H1 (cell line): Measurements from ENCODE around the gene SLC25A26. TPM values are rescaled to one million over a fixed set of nuclear protein-coding genes. Genes with fewer than 3 reads are reported as not detected.
A peak's percentile ranks its signal among the peaks of the same experiment; 100 is the strongest.

Source experiments
- CTCF ChIA-PET: fragments of 300-600 bp; sonication (Branson Sonifier 250); formaldehyde crosslinking; loops from one replicate; lab custom pipeline; 2021; ENCODE audit not compliant: partially characterized antibody; lab: Charles Lee
- POLR2A ChIA-PET: fragments of 300-600 bp; sonication (Branson Sonifier 250); formaldehyde crosslinking; loops from one replicate; lab custom pipeline; 2021; ENCODE audit warnings: inconsistent platforms; ENCODE audit not compliant: partially characterized antibody; lab: Charles Lee
- DNase-seq, 2 experiments: peaks; one replicate each; pipeline versions ENCODE4 v3.0.0 to v3.0.0-alpha.2; 2010 to 2022; ENCODE audit warnings: low spot score in 2 of 2, low read depth in 1 of 2, mixed read lengths in 1 of 2
- FAIRE-seq: peaks from 2 replicates; lab custom pipeline; 2011; peaks lifted over from hg19 to GRCh38; lab: Jason Lieb, UNC
- H2AFZ ChIP-seq: 2 replicates; pipeline ENCODE4 v1.8.1; 2012; ENCODE audit warnings: low read length, inconsistent platforms
- H2AK5ac ChIP-seq: 2 replicates; pipeline ENCODE4 v1.6.1; 2013; ENCODE audit warnings: low read depth, low read length
- H2BK120ac ChIP-seq: replicated peaks from 2 replicates; pipeline ENCODE3; 2013; ENCODE audit warnings: low read depth, low read length, inconsistent platforms
- H2BK12ac ChIP-seq: 2 replicates; pipeline ENCODE4 v1.6.1; 2013; ENCODE audit warnings: low read depth, low read length
- H2BK15ac ChIP-seq: 2 replicates; pipeline ENCODE4 v1.6.1; 2013; ENCODE audit warnings: low read length
- H2BK20ac ChIP-seq: 2 replicates; pipeline ENCODE4 v1.6.1; 2013; ENCODE audit warnings: low read length
- H2BK5ac ChIP-seq: 2 replicates; pipeline ENCODE4 v1.6.1; 2013; ENCODE audit warnings: low read depth, low read length
- H3K14ac ChIP-seq: 2 replicates; pipeline ENCODE4 v1.6.1; 2013; ENCODE audit warnings: inconsistent platforms; ENCODE audit not compliant: insufficient read length
- H3K18ac ChIP-seq: 2 replicates; pipeline ENCODE4 v1.6.1; 2013; ENCODE audit warnings: low read length; ENCODE audit errors: extremely low read depth
- H3K23ac ChIP-seq: 2 replicates; pipeline ENCODE4 v1.6.1; 2013; ENCODE audit warnings: inconsistent platforms; ENCODE audit not compliant: insufficient read length
- H3K23me2 ChIP-seq: 2 replicates; pipeline ENCODE4 v1.6.1; 2013; ENCODE audit warnings: low read depth, low read length
- H3K27ac ChIP-seq: 2 replicates; pipeline ENCODE4 v1.6.1; 2011; ENCODE audit warnings: low read depth, low read length, inconsistent platforms
- H3K27me3 ChIP-seq, 4 experiments: replicated peaks in 1 of 4; 1 replicate in 1 of 4; 2 replicates in 3 of 4; pipeline versions ENCODE4 v1.6.1 to v1.8.1; 2011 to 2013; ENCODE audit warnings: low read length in 3 of 4, mild to moderate bottlenecking in 3 of 4, inconsistent platforms in 2 of 4, mixed read lengths in 2 of 4, moderate library complexity in 1 of 4; ENCODE audit not compliant: control insufficient read depth in 3 of 4, insufficient read depth in 3 of 4; ENCODE audit errors: extremely low read depth in 1 of 4
- H3K36me3 ChIP-seq, 4 experiments: 2 replicates each; pipeline versions ENCODE4 v1.6.1 to v1.8.1; 2011 to 2013; ENCODE audit warnings: mild to moderate bottlenecking in 4 of 4, low read length in 3 of 4, moderate library complexity in 2 of 4, control low read depth in 1 of 4, inconsistent platforms in 1 of 4; ENCODE audit not compliant: insufficient read depth in 4 of 4, control insufficient read depth in 2 of 4
- H3K4ac ChIP-seq: replicated peaks from 2 replicates; pipeline ENCODE3; 2013; ENCODE audit warnings: low read length, low read depth, mixed read lengths, inconsistent platforms; ENCODE audit not compliant: insufficient read length
- H3K4me1 ChIP-seq, 4 experiments: replicated peaks in 1 of 4; 1 replicate in 1 of 4; 2 replicates in 3 of 4; pipeline versions ENCODE4 v1.6.1 to v1.8.1; 2011 to 2013; ENCODE audit warnings: low read length in 3 of 4, inconsistent platforms in 2 of 4, mixed read lengths in 1 of 4; ENCODE audit not compliant: insufficient read depth in 4 of 4, control insufficient read depth in 3 of 4
- H3K4me2 ChIP-seq, 2 experiments: 2 replicates each; pipeline versions ENCODE4 v1.6.1 to v1.8.1; 2011 to 2013; ENCODE audit warnings: low read depth in 2 of 2, low read length in 2 of 2, control low read depth in 1 of 2, inconsistent platforms in 1 of 2, mild to moderate bottlenecking in 1 of 2; ENCODE audit not compliant: insufficient read depth in 1 of 2
- H3K4me3 ChIP-seq, 4 experiments: fragments of 200-600, 300-600 bp in 1 of 4; sonication (generic), shearing (Covaris generic), sonication (Bioruptor Twin) in 1 of 4; 2 replicates each; pipeline versions ENCODE4 v1.5.1 to v1.8.1; 2011 to 2016; ENCODE audit warnings: low read length in 4 of 4, low read depth in 3 of 4, control low read depth in 2 of 4, inconsistent platforms in 2 of 4, mild to moderate bottlenecking in 2 of 4, mixed read lengths in 1 of 4, moderate library complexity in 1 of 4; ENCODE audit not compliant: insufficient read depth in 2 of 4; ENCODE audit errors: extremely low read depth in 1 of 4
- H3K56ac ChIP-seq: replicated peaks from 2 replicates; pipeline ENCODE3; 2013; ENCODE audit warnings: low read depth, mild to moderate bottlenecking, mixed read lengths, low read length, inconsistent platforms; ENCODE audit not compliant: insufficient read length
- H3K79me1 ChIP-seq: 2 replicates; pipeline ENCODE4 v1.6.1; 2013; ENCODE audit warnings: low read depth, low read length, control low read depth
- H3K79me2 ChIP-seq, 2 experiments: 2 replicates each; pipeline versions ENCODE4 v1.6.1 to v1.8.1; 2012 to 2013; ENCODE audit warnings: low read length in 2 of 2, mild to moderate bottlenecking in 2 of 2, inconsistent platforms in 1 of 2; ENCODE audit not compliant: insufficient read depth in 2 of 2, control insufficient read depth in 1 of 2
- H3K9ac ChIP-seq, 4 experiments: replicated peaks in 1 of 4; 1 replicate in 1 of 4; 2 replicates in 3 of 4; pipeline versions ENCODE4 v1.6.1 to v1.8.1; 2011 to 2013; ENCODE audit warnings: low read depth in 3 of 4, low read length in 3 of 4, control low read depth in 2 of 4, mild to moderate bottlenecking in 2 of 4, moderate library complexity in 2 of 4, inconsistent platforms in 1 of 4; ENCODE audit errors: extremely low read depth in 1 of 4
- H3K9me3 ChIP-seq, 2 experiments: 2 replicates each; pipeline versions ENCODE4 v1.6.1 to v1.8.1; 2012 to 2013; ENCODE audit warnings: mild to moderate bottlenecking in 2 of 2, moderate library complexity in 2 of 2, control low read depth in 1 of 2, inconsistent platforms in 1 of 2, low read depth in 1 of 2, low read length in 1 of 2, mixed read lengths in 1 of 2; ENCODE audit not compliant: insufficient read depth in 2 of 2
- H4K20me1 ChIP-seq, 2 experiments: replicated peaks in 1 of 2; 2 replicates each; pipeline versions ENCODE3 to v1.8.1; 2011 to 2013; ENCODE audit warnings: inconsistent platforms in 2 of 2, low read length in 2 of 2, mild to moderate bottlenecking in 1 of 2; ENCODE audit not compliant: insufficient read depth in 2 of 2, control insufficient read depth in 1 of 2
- H4K5ac ChIP-seq: 2 replicates; pipeline ENCODE4 v1.6.1; 2013; ENCODE audit warnings: low read length, low read depth, mixed read lengths, inconsistent platforms; ENCODE audit not compliant: insufficient read length
- H4K8ac ChIP-seq: 2 replicates; pipeline ENCODE4 v1.8.0; 2013; ENCODE audit warnings: mild to moderate bottlenecking, moderate library complexity, low read length, inconsistent platforms; ENCODE audit not compliant: insufficient read depth; ENCODE audit errors: extremely low read depth
- H4K91ac ChIP-seq: replicated peaks from 2 replicates; pipeline ENCODE3; 2013; ENCODE audit warnings: low read length, mixed read lengths, inconsistent platforms; ENCODE audit not compliant: insufficient read length
- ATF2 ChIP-seq: IDR thresholded peaks from 2 replicates; pipeline ENCODE4 v1.6.1; 2012; ENCODE audit warnings: low read length, inconsistent platforms
- CHD2 ChIP-seq: IDR thresholded peaks from 2 replicates; pipeline ENCODE4 v1.6.1; 2012; ENCODE audit warnings: low read length, improper control_type of control experiment
- FOSL1 ChIP-seq: IDR thresholded peaks from 2 replicates; pipeline ENCODE4 v1.6.1; 2011; ENCODE audit warnings: mild to moderate bottlenecking, low read depth, low read length, moderate library complexity; ENCODE audit not compliant: insufficient read depth
- JUND ChIP-seq: IDR thresholded peaks from 2 replicates; pipeline ENCODE4 v1.6.1; 2011; ENCODE audit warnings: mild to moderate bottlenecking, improper control_type of control experiment, low read length
- KDM5A ChIP-seq: fragments of 200-600 bp; IDR thresholded peaks from 2 replicates; pipeline ENCODE4 v1.7.1; 2012; ENCODE audit warnings: mild to moderate bottlenecking, low read length, inconsistent platforms, mixed read lengths
- RBBP5 ChIP-seq: IDR thresholded peaks from 2 replicates; pipeline ENCODE4 v1.7.1; 2012; ENCODE audit warnings: low read depth, mild to moderate bottlenecking, inconsistent platforms, low read length, moderate library complexity, borderline replicate concordance
- SIRT6 ChIP-seq: IDR thresholded peaks from one replicate; pipeline ENCODE4 v1.7.1; 2012; ENCODE audit warnings: low read length, inconsistent platforms
- TCF12 ChIP-seq: IDR thresholded peaks from 2 replicates; pipeline ENCODE4 v1.6.1; 2011; ENCODE audit warnings: low read depth, mild to moderate bottlenecking, low read length
- ZNF274 ChIP-seq: IDR thresholded peaks from 2 replicates; pipeline ENCODE4 v1.7.0; 2012; ENCODE audit warnings: low read length, borderline replicate concordance; ENCODE audit errors: extremely low read depth
- WGBS, 2 experiments: shearing (Covaris generic) in 1 of 2; methylation state at CpG; one replicate each; pipeline versions ENCODE4 v1.1.6 to v1.1.7; 2013 to 2015; ENCODE audit warnings: low lambda C conversion rate in 2 of 2, mixed read lengths in 2 of 2, inconsistent platforms in 1 of 2, low coverage in 1 of 2, missing lambda C conversion rate in 1 of 2; ENCODE audit not compliant: insufficient replicate concordance in 2 of 2, insufficient coverage in 1 of 2, insufficient read length in 1 of 2; ENCODE audit errors: extremely low coverage in 1 of 2, missing lambda C conversion rate in 1 of 2; 5-methylcytosine and 5-hydroxymethylcytosine counted together
- polyA plus RNA-seq, 7 experiments: library from polyadenylated mRNA; depleted of rRNA in 3 of 7; stranded (reverse) in 5 of 7; unstranded in 2 of 7; fragments of >200 nt in 5 of 7; fragments of 200-250 nt in 2 of 7; gene quantifications; 1 replicate in 5 of 7; 2 replicates in 1 of 7; 4 replicates in 1 of 7; pipeline versions ENCODE4 v1.2.1 to v1.2.3, GENCODE V29; 2011 to 2013; ENCODE audit warnings: missing spikeins in 2 of 7, mixed read lengths in 2 of 7
- total RNA-seq: library from RNA; stranded (reverse); fragmentation: NEBNext Ultra II Directional; extraction: Animal tissue kit (Norgen Biotek cat#: 25700); gene quantifications from 2 replicates; pipeline ENCODE4 v1.2.1, GENCODE V29; 2021
- TF ChIP-seq, protein P1 (sequence below), 3 experiments: IDR thresholded peaks; 1 replicate in 2 of 3; 2 replicates in 1 of 3; pipeline versions ENCODE4 v1.5.1 to v1.6.1; 2011; ENCODE audit warnings: low read length in 3 of 3, mild to moderate bottlenecking in 3 of 3, inconsistent platforms in 2 of 3, low read depth in 1 of 3, moderate library complexity in 1 of 3; ENCODE audit not compliant: insufficient read depth in 1 of 3; ENCODE audit errors: control extremely low read depth in 1 of 3

The SLC25A26 gene
- total and polyA plus RNA-seq, 2 of the 8 experiments (the other 6 are each of a cell fraction or from before 2014, with no cell fraction given): 30.0 to 37.0 TPM

- no peak for FAIRE-seq
- DNase-seq: no peak
- Histone ChIP-seq H3K9me3 (no peaks in the 10 kb centered on the region), H3K36me3 (peaks cover 0 to 3% (median 0%) of the 10 kb centered on the region in 4 experiments; a peak in 1 of 8 replicates), H2BK120ac (no peak overlapping the region), H2BK20ac (no peak overlapping the region), H3K23ac (no peak overlapping the region), H3K4ac (no peak overlapping the region), H3K4me3 (peak overlapping the region; percentile 63 to 92 (median 80); a peak in 7 of 8 replicates), H3K27me3 (no peaks in the 10 kb centered on the region), H2AK5ac (no peak overlapping the region), H4K20me1 (no peaks in the 10 kb centered on the region), H3K79me2 (peaks cover 0 to 17% of the 10 kb centered on the region in 2 experiments; a peak in 2 of 4 replicates), H2AFZ (peak overlapping the region; percentile 99; the same call in 1 of the 2 replicates), H3K23me2 (no peaks in the 10 kb centered on the region), H3K14ac (no peak overlapping the region), H3K79me1 (no peaks in the 10 kb centered on the region), H3K9ac (no peak overlapping the region), H4K8ac (no peak overlapping the region), H4K91ac (no peak overlapping the region), H3K56ac (no peak overlapping the region), H3K18ac (no peak overlapping the region), H2BK12ac (no peak overlapping the region), H3K27ac (no peak overlapping the region), H3K4me1 (no peaks in the 10 kb centered on the region; a peak in 1 of 7 replicates), H4K5ac (no peak overlapping the region), H2BK5ac (no peak overlapping the region), H2BK15ac (no peak overlapping the region), H3K4me2 (peak overlapping the region; percentile 86 to 91)
- CTCF ChIA-PET: interaction anchor here (2.2 to 4.6 kb wide), 2 partner anchors 16 to 24 kb away, joined by 5 to 25 read pairs; no protein-coding TSS in a partner anchor
- POLR2A ChIA-PET: interaction anchor here (0.6 to 5.5 kb wide), 3 partner anchors 9 to 16 kb away, joined by 3 to 25 read pairs (median 10); no protein-coding TSS in a partner anchor
- 36% methylated on average over 5 of the region's 5 CpGs; no CpG with 5 or more reads in 1 of the 2 experiments for WGBS, 2 experiments
- TF ChIP-seq CHD2 (no peak), FOSL1 (no peak), TCF12 (no peak), KDM5A (no peak), SIRT6 (no peak), ATF2 (no peak), JUND (no peak), RBBP5 (no peak), ZNF274 (no peak)
- TF ChIP-seq, protein P1, sequence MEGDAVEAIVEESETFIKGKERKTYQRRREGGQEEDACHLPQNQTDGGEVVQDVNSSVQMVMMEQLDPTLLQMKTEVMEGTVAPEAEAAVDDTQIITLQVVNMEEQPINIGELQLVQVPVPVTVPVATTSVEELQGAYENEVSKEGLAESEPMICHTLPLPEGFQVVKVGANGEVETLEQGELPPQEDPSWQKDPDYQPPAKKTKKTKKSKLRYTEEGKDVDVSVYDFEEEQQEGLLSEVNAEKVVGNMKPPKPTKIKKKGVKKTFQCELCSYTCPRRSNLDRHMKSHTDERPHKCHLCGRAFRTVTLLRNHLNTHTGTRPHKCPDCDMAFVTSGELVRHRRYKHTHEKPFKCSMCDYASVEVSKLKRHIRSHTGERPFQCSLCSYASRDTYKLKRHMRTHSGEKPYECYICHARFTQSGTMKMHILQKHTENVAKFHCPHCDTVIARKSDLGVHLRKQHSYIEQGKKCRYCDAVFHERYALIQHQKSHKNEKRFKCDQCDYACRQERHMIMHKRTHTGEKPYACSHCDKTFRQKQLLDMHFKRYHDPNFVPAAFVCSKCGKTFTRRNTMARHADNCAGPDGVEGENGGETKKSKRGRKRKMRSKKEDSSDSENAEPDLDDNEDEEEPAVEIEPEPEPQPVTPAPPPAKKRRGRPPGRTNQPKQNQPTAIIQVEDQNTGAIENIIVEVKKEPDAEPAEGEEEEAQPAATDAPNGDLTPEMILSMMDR (IDR thresholded peaks at IDR 0.05; ENCODE audit: control extremely low read depth in 1 of 3, insufficient read depth in 1 of 3, low read depth in 1 of 3, low read length in 3 of 3): no peak
Observed at GRCh38 chr3:66220066-66220465, 735 bp upstream of the SLC25A26 start.
